ENCODE results near the gene XPR1.

Gene XPR1

DNA sequence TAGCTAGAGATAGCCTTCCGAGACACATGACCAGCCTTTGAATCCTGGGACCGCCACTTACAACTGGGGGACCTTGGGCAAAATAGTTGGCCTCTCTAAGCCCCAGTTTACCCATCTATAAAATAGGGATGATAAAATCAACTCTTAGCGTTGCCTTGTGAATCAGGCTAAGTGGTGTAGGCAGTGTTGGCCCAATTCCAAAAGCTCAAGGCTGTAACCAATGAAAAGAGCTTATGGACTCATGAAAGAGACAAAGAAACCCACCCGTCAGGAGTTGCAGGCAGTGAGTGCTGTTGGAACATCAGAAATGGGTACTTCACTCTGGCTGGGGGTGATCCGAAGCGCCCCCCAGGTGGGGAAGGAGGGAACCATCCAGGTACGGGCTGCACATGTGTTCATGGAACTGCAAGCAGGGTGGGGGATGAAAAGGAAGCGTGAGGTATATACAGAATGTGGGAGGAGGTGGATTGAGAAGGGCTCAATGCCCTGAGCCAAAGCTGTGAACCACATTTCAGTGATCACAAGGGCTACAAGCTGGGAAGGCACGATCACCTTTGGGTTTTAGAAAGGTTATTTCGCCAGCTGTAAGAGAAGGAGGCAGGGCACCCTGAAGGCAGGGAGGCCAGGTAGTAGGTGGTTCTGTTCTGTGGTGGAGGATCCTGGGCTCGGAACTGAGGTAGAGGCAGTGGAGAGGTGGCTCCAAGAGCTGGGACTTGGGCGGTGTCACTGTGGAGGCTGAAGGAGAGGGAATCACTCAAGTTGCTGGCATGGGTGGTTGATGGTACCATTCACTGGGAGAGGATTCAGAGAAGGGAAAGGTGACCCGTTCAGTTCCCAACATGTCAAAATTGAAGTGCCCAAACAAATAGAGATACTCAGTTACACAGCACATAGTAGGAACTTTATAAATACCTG is 269.5 kb downstream of the XPR1 start:
- no peaks in the 10 kb centered on the region for H3K27me3 ChIP-seq (ENCODE audit: control insufficient read depth, insufficient read depth, low read length)
- H3K27ac ChIP-seq = no peak overlapping the region
- TF ChIP-seq CTCF (IDR thresholded peaks at IDR 0.05) = no peak
- H3K9me3 ChIP-seq (ENCODE audit: control insufficient read depth, low read length) = no peaks in the 10 kb centered on the region
- H2AFZ ChIP-seq = no peak overlapping the region
- H3K79me2 ChIP-seq = no peaks in the 10 kb centered on the region
- H3K36me3 ChIP-seq (ENCODE audit: control insufficient read depth, insufficient read depth, low read length) = no peaks in the 10 kb centered on the region
- H3K4me3 ChIP-seq (ENCODE audit: low read depth, low read length) = no peak overlapping the region
- H3K9ac ChIP-seq = no peak overlapping the region
- no peaks in the 10 kb centered on the region for H3K4me1 ChIP-seq
- no peak overlapping the region for H3K4me2 ChIP-seq (ENCODE audit: low read length)

DNA sequence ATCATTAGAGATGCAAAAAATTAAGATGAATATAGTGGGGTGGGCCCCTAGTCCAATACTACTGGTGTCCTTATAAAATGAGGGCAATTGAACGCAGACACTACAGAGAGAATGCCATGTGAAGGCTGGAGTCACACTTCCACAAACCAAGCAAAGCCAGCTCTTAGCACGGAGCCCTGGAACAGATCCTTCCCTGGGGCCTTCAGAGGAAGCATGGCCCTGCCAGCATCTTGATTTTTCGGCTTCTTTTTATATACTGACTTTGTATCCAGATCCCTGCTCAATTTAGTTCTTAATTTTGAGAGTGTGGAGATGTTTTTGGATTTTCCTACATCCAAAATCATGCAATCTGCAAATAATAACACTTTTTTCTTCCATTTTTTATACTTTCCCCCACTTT is 270.7 kb downstream of the XPR1 start:
- H3K4me1 ChIP-seq = no peaks in the 10 kb centered on the region
- H3K27me3 ChIP-seq (ENCODE audit: control insufficient read depth, insufficient read depth, low read length) = no peaks in the 10 kb centered on the region
- no peak overlapping the region for H3K4me3 ChIP-seq (ENCODE audit: low read depth, low read length)
- no peak overlapping the region for H3K27ac ChIP-seq
- no peaks in the 10 kb centered on the region for H3K36me3 ChIP-seq (ENCODE audit: control insufficient read depth, insufficient read depth, low read length)
- no peak for TF ChIP-seq CTCF (IDR thresholded peaks at IDR 0.05)
- no peaks in the 10 kb centered on the region for H3K9me3 ChIP-seq (ENCODE audit: control insufficient read depth, low read length)
- H3K4me2 ChIP-seq (ENCODE audit: low read length) = no peak overlapping the region
- no peaks in the 10 kb centered on the region for H3K79me2 ChIP-seq
- no peak overlapping the region for H3K9ac ChIP-seq
- H2AFZ ChIP-seq = no peak overlapping the region

DNA sequence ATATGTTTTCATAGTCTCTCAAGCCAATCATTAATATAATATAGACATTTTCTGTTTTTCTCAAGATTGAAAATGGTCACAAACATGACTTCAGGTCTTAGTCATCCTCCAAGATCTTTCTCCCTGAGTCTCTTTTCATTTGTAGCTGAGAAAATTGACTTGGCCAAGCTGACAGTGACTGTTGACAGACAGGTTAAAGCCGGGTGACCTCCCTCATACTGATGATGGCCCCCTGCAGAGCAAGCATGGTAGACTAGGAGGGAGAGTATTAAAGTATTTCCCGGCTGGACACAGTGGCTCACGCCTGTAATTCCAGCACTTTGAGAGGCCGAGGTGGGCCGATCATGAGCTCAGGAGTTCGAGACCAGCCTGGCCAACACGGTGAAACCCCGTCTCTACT is 274.1 kb downstream of the XPR1 start:
- Histone ChIP-seq H3K9me3 (ENCODE audit: control insufficient read depth, low read length) (no peaks in the 10 kb centered on the region), H3K27ac (no peak overlapping the region), H3K36me3 (ENCODE audit: control insufficient read depth, insufficient read depth, low read length) (no peaks in the 10 kb centered on the region), H2AFZ (no peak overlapping the region), H3K9ac (no peak overlapping the region), H3K79me2 (no peaks in the 10 kb centered on the region), H3K27me3 (ENCODE audit: control insufficient read depth, insufficient read depth, low read length) (no peaks in the 10 kb centered on the region), H3K4me1 (no peaks in the 10 kb centered on the region), H3K4me2 (ENCODE audit: low read length) (no peak overlapping the region), H3K4me3 (ENCODE audit: low read depth, low read length) (no peak overlapping the region)
- TF ChIP-seq CTCF (IDR thresholded peaks at IDR 0.05) = no peak

DNA sequence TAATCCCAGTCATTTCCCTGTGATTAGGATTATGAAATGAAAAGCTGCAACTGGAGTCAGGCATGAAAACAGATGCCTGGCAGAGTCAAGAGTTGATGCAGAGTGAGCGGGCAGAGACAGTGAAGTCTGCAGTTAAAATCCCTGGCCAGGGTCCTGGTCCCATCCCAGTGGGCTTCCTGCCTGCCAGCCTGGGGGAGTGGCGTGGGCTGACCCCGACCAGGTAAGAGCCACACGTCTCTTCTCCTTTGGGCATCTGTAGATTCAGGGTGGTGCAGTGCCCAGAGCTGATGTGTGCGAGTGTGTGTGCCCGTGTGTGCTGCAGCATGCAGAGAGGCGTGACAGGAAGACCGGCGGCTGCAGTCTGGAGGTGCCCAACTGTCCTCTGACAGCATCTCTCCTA is 274.7 kb downstream of the XPR1 start:
- H3K4me3 ChIP-seq (ENCODE audit: low read depth, low read length) = no peak overlapping the region
- no peak overlapping the region for H3K27ac ChIP-seq
- H3K27me3 ChIP-seq (ENCODE audit: control insufficient read depth, insufficient read depth, low read length) = no peaks in the 10 kb centered on the region
- H3K9ac ChIP-seq = no peak overlapping the region
- TF ChIP-seq CTCF (IDR thresholded peaks at IDR 0.05) = no peak
- H3K79me2 ChIP-seq = no peaks in the 10 kb centered on the region
- no peaks in the 10 kb centered on the region for H3K36me3 ChIP-seq (ENCODE audit: control insufficient read depth, insufficient read depth, low read length)
- H3K4me2 ChIP-seq (ENCODE audit: low read length) = no peak overlapping the region
- no peaks in the 10 kb centered on the region for H3K9me3 ChIP-seq (ENCODE audit: control insufficient read depth, low read length)
- H2AFZ ChIP-seq = no peak overlapping the region
- no peaks in the 10 kb centered on the region for H3K4me1 ChIP-seq
